Measurements from ENCODE around the gene ERC1.

Gene ERC1

GRCh38 chr12:1529862-1530591, 539.0 kb downstream of the ERC1 start:
- no peak for DNase-seq

- DNase-seq: no peak
Measured at GRCh38 chr12:1530592-1531152, 539.6 kb downstream of the ERC1 start.

GRCh38 chr12:1531153-1531653, 540.2 kb downstream of the ERC1 start:
- no peak for DNase-seq

GRCh38 chr12:1531654-1532374, 540.8 kb downstream of the ERC1 start:
- no peak for DNase-seq

GRCh38 chr12:1532375-1533165, 541.5 kb downstream of the ERC1 start:
- no peak for DNase-seq

GRCh38 chr12:1533205-1533601, 542.2 kb downstream of the ERC1 start:
- DNase-seq: no peak

GRCh38 chr12:1533602-1534304, 542.7 kb downstream of the ERC1 start:
- no peak for DNase-seq

- DNase-seq: no peak
Measured at GRCh38 chr12:1534748-1535147, 543.7 kb downstream of the ERC1 start.

GRCh38 chr12:1536817-1537216, 545.8 kb downstream of the ERC1 start:
- no peak for DNase-seq

- DNase-seq: no peak
Measured at GRCh38 chr12:1539135-1539534, 548.1 kb downstream of the ERC1 start.

GRCh38 chr12:1540690-1541089, 549.7 kb downstream of the ERC1 start:
- no peak for DNase-seq

GRCh38 chr12:1542599-1542998, 551.6 kb downstream of the ERC1 start:
- no peak for DNase-seq

- DNase-seq: no peak
Measured at GRCh38 chr12:1544996-1545700, 554.1 kb downstream of the ERC1 start.

All from anterior cingulate cortex (tissue), 58 donors.